ENCODE results near the gene BRD1.

Gene BRD1

GRCh38 chr22:49871482-49871881 is 43.8 kb upstream of the BRD1 start:
- no peak overlapping the region for H3K27ac ChIP-seq (replicated peaks)
- no peak for DNase-seq (ENCODE audit: low read depth in 1 of 2, low spot score in 1 of 2)
- no peak overlapping the region for H3K4me3 ChIP-seq (replicated peaks; ENCODE audit: insufficient read depth, low read length)
- TF ChIP-seq GABPA (IDR thresholded peaks at IDR 0.05; ENCODE audit: low read depth) (no peak), SPI1 (IDR thresholded peaks at IDR 0.05; ENCODE audit: borderline replicate concordance, low read depth) (no peak), POLR2AphosphoS5 (IDR thresholded peaks at IDR 0.05; ENCODE audit: low read depth) (no peak)
- TF ChIP-seq, protein P1, sequence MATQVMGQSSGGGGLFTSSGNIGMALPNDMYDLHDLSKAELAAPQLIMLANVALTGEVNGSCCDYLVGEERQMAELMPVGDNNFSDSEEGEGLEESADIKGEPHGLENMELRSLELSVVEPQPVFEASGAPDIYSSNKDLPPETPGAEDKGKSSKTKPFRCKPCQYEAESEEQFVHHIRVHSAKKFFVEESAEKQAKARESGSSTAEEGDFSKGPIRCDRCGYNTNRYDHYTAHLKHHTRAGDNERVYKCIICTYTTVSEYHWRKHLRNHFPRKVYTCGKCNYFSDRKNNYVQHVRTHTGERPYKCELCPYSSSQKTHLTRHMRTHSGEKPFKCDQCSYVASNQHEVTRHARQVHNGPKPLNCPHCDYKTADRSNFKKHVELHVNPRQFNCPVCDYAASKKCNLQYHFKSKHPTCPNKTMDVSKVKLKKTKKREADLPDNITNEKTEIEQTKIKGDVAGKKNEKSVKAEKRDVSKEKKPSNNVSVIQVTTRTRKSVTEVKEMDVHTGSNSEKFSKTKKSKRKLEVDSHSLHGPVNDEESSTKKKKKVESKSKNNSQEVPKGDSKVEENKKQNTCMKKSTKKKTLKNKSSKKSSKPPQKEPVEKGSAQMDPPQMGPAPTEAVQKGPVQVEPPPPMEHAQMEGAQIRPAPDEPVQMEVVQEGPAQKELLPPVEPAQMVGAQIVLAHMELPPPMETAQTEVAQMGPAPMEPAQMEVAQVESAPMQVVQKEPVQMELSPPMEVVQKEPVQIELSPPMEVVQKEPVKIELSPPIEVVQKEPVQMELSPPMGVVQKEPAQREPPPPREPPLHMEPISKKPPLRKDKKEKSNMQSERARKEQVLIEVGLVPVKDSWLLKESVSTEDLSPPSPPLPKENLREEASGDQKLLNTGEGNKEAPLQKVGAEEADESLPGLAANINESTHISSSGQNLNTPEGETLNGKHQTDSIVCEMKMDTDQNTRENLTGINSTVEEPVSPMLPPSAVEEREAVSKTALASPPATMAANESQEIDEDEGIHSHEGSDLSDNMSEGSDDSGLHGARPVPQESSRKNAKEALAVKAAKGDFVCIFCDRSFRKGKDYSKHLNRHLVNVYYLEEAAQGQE (IDR thresholded peaks at IDR 0.05; ENCODE audit: insufficient replicate concordance, low read depth) = no peak
- TF ChIP-seq, protein P2, sequence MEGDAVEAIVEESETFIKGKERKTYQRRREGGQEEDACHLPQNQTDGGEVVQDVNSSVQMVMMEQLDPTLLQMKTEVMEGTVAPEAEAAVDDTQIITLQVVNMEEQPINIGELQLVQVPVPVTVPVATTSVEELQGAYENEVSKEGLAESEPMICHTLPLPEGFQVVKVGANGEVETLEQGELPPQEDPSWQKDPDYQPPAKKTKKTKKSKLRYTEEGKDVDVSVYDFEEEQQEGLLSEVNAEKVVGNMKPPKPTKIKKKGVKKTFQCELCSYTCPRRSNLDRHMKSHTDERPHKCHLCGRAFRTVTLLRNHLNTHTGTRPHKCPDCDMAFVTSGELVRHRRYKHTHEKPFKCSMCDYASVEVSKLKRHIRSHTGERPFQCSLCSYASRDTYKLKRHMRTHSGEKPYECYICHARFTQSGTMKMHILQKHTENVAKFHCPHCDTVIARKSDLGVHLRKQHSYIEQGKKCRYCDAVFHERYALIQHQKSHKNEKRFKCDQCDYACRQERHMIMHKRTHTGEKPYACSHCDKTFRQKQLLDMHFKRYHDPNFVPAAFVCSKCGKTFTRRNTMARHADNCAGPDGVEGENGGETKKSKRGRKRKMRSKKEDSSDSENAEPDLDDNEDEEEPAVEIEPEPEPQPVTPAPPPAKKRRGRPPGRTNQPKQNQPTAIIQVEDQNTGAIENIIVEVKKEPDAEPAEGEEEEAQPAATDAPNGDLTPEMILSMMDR (IDR thresholded peaks at IDR 0.05; ENCODE audit: insufficient read depth, low read length) = no peak
- H3K27me3 ChIP-seq (ENCODE audit: insufficient read depth, poor library complexity, severe bottlenecking) = no peaks in the 10 kb centered on the region

DNA sequence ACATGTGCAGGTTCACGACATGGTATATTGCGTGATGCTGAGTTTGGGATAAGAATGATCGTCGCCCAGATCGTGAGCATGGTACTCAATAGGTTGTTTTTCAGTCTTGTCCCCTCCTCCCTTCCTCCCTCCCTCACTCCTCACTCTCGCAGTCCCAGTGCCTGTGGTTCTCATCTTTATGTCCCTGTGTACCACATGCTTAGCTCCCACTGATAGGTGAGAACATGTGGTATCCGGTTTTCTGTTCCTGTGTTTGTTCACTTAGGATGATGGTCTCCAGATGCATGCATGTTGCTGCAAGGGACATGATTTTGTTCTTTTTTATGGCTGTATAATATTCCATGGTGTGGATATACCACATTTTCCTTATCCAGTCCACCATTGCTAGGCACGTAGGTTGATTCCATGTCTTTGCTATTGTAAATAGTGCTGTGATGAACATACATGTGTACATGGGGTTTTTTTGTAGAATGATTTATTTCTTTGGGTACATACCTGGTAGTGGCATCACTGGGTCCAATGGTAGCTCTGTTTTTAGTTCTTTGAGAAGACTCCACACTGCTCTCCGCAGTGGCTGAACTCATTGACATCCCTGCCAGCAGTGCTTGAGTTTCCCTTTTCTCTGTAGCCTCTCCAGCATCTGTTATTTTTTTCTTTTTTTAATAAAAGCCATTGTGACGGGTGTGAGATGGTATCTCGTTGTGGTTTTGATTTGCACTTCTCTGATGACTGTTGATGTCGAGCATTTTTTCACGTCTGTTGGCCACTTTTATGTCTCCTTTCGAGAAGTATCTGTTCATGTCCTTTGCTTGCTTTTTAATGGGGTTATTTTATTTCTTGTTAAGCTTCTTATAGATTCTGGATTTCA is 42.4 kb upstream of the BRD1 start:
- Histone ChIP-seq H3K27ac (replicated peaks) (no peak overlapping the region; the same call in 1 of the 2 replicates), H3K4me3 (replicated peaks; ENCODE audit: insufficient read depth, low read length) (no peak overlapping the region), H3K27me3 (ENCODE audit: insufficient read depth, poor library complexity, severe bottlenecking) (no peaks in the 10 kb centered on the region)
- no peak for DNase-seq (ENCODE audit: low read depth in 1 of 2, low spot score in 1 of 2)
- TF ChIP-seq, protein P2 (IDR thresholded peaks at IDR 0.05; ENCODE audit: insufficient read depth, low read length) = no peak
- TF ChIP-seq SPI1 (IDR thresholded peaks at IDR 0.05; ENCODE audit: borderline replicate concordance, low read depth) (no peak), GABPA (IDR thresholded peaks at IDR 0.05; ENCODE audit: low read depth) (no peak)

DNA sequence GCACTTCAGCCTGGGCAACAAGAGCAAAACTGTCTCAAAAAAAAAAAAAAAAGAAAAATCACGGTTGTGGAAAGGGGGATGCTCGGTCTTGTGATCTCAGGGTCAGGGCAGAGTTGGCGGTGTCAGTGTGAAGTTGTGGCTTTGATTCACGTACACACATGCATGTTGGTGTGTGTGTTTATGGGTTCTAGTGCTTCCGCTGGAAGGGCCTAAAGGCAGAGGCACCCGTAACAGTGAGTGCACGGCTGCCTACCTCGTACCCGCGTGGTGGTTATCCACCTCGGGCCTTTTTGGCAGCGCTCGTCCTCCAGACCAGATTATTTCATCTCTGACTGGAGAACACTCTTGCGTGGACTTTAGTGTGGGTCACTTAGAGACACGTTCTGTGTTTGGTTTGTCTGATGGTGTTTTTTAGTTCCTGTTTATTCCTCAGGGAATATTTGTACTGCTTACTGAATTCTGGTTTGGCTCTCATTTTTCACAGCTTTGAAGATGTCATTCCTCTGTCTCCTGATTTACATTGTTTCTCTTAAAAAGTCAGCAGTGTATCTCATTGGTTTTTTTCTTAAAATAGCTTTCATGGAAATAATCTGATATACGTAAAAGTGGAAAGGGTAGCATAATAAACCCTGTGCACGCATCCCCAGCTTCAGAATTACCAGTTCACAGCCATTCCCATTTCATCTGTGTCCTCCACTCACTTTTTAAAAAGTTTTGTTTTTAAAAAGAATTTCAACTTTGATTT is 41.6 kb upstream of the BRD1 start:
- TF ChIP-seq SPI1 (IDR thresholded peaks at IDR 0.05; ENCODE audit: borderline replicate concordance, low read depth) = no peak
- no peak for TF ChIP-seq GABPA (IDR thresholded peaks at IDR 0.05; ENCODE audit: low read depth)
- TF ChIP-seq, protein P2 (IDR thresholded peaks at IDR 0.05; ENCODE audit: insufficient read depth, low read length) = no peak
- TF ChIP-seq POLR2AphosphoS5 (IDR thresholded peaks at IDR 0.05; ENCODE audit: low read depth) = no peak
- TF ChIP-seq, protein P1 (IDR thresholded peaks at IDR 0.05; ENCODE audit: insufficient replicate concordance, low read depth) = no peak

More for the DNA sequence above, 41.6 kb upstream of the BRD1 start:
- H3K27ac ChIP-seq (replicated peaks) = no peak overlapping the region; the same call in 1 of the 2 replicates
- H3K27me3 ChIP-seq (ENCODE audit: insufficient read depth, poor library complexity, severe bottlenecking) = no peaks in the 10 kb centered on the region
- no peak overlapping the region for H3K4me3 ChIP-seq (replicated peaks; ENCODE audit: insufficient read depth, low read length)
- no peak for DNase-seq (ENCODE audit: low read depth in 1 of 2, low spot score in 1 of 2)
